SK-N-SH (cell line): ENCODE data around the gene EMP1.

Experiments used
- CTCF ChIP-seq: fragments of 200-600 bp; sonication (generic); IDR thresholded peaks from 2 replicates; pipeline ENCODE4 v1.6.1; 2017; ENCODE audit warnings: antibody characterized with exemption, mild to moderate bottlenecking, moderate library complexity
- JUND ChIP-seq: IDR thresholded peaks from 2 replicates; pipeline ENCODE4 v1.4.0; 2012
- NRF1 ChIP-seq: IDR thresholded peaks from 2 replicates; pipeline ENCODE4 v1.6.1; 2012; ENCODE audit warnings: low read depth, mild to moderate bottlenecking, low read length
- POLR2AphosphoS5 ChIP-seq: IDR thresholded peaks from 2 replicates; pipeline ENCODE4 v1.6.1; 2012; ENCODE audit warnings: low read depth, low read length
- YY1 ChIP-seq: IDR thresholded peaks from 2 replicates; pipeline ENCODE4 v1.4.0; 2012; ENCODE audit warnings: low read depth, mild to moderate bottlenecking

DNA sequence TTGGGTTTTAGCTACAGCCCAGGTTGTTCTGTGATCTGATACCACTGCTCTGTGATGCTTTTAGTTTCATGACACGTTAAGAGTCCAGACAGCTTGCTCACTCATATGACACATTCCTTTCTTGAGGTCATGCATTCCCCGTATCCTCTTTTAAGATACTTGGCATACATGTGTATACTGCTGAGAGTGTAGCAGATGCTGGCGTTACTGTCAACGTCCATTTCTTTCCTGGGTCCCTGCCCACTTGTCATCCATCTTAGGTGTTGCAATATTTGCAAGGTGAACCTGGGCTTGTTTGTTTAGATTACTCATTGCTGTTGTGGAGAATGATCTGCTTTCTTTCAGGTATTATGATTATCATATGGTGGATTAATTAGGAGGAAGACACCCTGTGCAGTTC lies 9.1 kb upstream of the EMP1 start:
- TF ChIP-seq YY1 (no peak), CTCF (no peak), POLR2AphosphoS5 (no peak), NRF1 (no peak), JUND (peak; percentile 25; the same call in 1 of the 2 replicates)
